NCI-H2227 (cell line): ENCODE data around the gene HMCN1.
A peak's percentile ranks its signal among the peaks of the same experiment; 100 is the strongest.

ENCODE experiments used
- DNase-seq: peaks from one replicate; lab custom pipeline; 2025; ENCODE audit not compliant: unreplicated experiment; lab: John Stamatoyannopoulos, UW

Gene HMCN1

GRCh38 chr1:185733818-185734735 is at the start of gene HMCN1:
HMCN1 (plus strand) TSS chr1:185734391; CDS start chr1:185734780, 389 bp downstream.
- DNase-seq = peak; percentile 24

- DNase-seq = no peak
Measured at GRCh38 chr1:185686821-185687778, 47.1 kb upstream of the HMCN1 start.

- no peak for DNase-seq
Measured at GRCh38 chr1:185690527-185690926, 43.7 kb upstream of the HMCN1 start.

- DNase-seq = no peak
Measured at GRCh38 chr1:185693654-185694053, 40.5 kb upstream of the HMCN1 start.

- DNase-seq = no peak
Measured at GRCh38 chr1:185694081-185694480, 40.1 kb upstream of the HMCN1 start.

GRCh38 chr1:185695299-185695698 is 38.9 kb upstream of the HMCN1 start:
- no peak for DNase-seq

- no peak for DNase-seq
Measured at GRCh38 chr1:185696422-185697150, 37.6 kb upstream of the HMCN1 start.

- no peak for DNase-seq
Measured at GRCh38 chr1:185699874-185700273, 34.3 kb upstream of the HMCN1 start.

- DNase-seq = no peak
Measured at GRCh38 chr1:185701650-185702049, 32.5 kb upstream of the HMCN1 start.

GRCh38 chr1:185704181-185704580 is 30.0 kb upstream of the HMCN1 start:
- no peak for DNase-seq

- DNase-seq = no peak
Measured at GRCh38 chr1:185716095-185716494, 18.1 kb upstream of the HMCN1 start.

- DNase-seq = no peak
Measured at GRCh38 chr1:185719021-185719420, 15.2 kb upstream of the HMCN1 start.

- DNase-seq = peak; percentile 1
Measured at GRCh38 chr1:185720633-185721272, 13.4 kb upstream of the HMCN1 start.

- no peak for DNase-seq
Measured at GRCh38 chr1:185721553-185721952, 12.6 kb upstream of the HMCN1 start.

GRCh38 chr1:185722098-185722497 is 12.1 kb upstream of the HMCN1 start:
- no peak for DNase-seq

GRCh38 chr1:185727726-185728125 is 6.5 kb upstream of the HMCN1 start:
- DNase-seq = no peak

GRCh38 chr1:185731446-185731845 is 2.7 kb upstream of the HMCN1 start:
- DNase-seq = no peak

GRCh38 chr1:185732951-185733350 is 1.2 kb upstream of the HMCN1 start:
- DNase-seq = no peak

GRCh38 chr1:185734929-185735700 is 924 bp downstream of the HMCN1 start:
- no peak for DNase-seq

GRCh38 chr1:185735701-185736064 is 1.5 kb downstream of the HMCN1 start:
- no peak for DNase-seq
